ENCODE results near the gene SPG11.
"Not testable (repeated sequence)": the region's sequence is repeated elsewhere in the genome, so short reads cannot be mapped to it uniquely, and the experiment has no call there.

SPG11 gene

DNA sequence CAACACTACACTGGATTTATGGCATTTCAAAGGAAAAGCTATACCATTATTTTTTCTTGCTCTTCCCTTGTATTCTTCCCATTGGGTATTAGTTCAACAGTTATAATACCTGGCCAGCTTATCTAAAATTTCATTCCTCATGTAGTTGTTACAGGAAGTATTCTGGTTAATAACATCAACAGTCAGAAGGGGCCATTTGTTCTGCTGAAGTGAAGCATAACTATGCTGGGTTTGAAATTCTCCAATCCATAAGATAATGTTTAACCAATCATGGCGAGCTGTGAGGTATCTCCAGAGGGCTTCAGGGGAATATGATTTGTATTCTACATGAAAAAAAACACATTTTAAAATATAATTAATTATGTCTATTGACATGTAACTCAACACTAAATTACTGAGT is 43.4 kb downstream of the SPG11 start:
- DNase-seq = no peak

DNA sequence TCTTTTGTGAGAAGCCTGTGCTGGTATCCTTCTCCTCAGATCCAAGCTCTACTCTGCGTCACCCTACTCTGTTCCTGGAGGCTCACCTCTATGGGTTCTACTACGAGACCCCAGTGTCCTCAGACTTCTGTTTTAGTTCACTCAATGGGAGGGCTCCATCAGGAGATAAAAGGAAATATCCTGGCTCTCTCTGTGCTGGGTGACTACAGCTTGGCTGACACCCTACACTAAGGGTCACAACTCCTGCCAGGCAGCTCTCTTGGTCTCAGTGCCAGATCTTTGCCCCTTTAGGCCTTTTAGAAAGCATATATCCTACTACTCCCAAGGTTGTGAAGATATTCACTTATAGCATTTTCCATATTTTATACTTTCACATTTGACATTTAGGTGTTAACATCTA is 46.5 kb downstream of the SPG11 start:
- DNase-seq = no peak

DNA sequence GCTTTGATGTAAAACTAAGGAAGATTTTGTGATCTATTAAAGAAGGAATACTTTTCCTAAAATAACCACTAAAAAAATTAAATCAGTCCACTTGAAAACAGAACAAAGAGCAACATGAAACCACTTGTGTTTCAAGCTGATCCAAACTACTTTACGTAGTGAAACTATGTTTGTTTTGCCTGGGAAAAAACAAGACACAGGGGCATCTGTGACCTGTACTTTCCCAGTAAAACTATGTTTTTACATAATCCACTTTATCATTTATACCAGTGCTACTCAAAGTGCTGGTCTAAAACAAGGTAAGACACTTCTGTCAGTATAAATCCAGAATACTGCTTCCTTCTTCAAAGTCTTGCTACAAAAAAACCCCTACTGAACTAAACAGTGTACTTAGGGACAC is 56.7 kb downstream of the SPG11 start:
- DNase-seq = no peak

DNA sequence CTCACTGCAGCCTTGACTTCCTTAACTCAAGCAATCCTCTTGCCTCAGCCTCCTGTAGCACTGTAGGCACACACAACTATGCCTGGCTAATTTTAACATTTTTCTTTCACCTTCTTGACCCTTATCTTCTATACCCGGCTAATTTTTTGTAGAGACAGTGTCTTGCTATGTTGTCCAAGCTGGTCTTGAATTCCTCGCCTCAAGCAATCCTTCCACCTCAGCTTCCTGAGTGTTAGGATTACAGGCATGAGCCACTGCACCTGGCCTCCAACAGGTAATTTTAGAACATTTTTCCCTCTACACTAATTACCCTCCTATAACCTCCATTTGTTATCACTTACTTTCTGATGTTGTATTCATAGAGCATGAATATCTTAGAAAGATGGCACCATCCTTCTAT is 60.3 kb downstream of the SPG11 start:
- no peak for DNase-seq

DNA sequence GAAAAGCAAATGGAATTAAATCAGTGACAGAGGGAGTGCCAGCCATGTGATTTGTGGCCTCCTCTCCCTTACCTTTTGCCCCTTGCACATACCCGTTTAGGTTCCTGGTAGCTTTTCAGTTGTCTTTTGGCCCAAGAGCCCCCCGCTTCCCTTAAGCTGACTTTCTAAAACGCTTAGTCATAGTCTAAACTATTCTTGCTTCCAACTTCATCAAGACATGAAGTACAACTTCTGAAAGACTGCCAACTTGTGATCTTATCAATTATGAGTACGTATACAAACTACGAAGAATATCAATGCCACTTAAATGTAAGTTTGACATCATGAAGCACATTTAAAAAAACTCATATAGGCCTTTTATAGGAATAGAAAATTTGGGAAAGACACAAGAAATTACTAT is 64.6 kb downstream of the SPG11 start:
- no peak for DNase-seq

DNA sequence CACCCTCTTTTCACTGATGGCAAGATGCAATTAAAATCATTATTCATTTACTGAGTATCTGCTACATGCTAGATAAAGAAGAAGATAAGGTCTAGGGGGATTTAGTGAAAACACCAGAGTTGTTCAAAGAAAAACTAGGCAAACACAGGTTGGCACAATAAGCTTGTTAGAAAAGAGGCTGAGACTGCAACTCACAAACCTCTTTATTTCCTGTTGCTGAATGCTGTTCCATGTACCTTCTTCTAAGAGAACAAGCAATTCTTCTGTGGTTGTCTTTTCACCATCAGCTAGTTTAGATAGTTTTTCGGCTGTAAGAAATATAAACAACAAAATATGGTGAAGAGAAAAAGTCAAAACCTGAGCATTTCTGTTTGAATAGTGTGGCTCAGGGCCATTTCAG is 65.4 kb downstream of the SPG11 start:
- DNase-seq = no peak

DNA sequence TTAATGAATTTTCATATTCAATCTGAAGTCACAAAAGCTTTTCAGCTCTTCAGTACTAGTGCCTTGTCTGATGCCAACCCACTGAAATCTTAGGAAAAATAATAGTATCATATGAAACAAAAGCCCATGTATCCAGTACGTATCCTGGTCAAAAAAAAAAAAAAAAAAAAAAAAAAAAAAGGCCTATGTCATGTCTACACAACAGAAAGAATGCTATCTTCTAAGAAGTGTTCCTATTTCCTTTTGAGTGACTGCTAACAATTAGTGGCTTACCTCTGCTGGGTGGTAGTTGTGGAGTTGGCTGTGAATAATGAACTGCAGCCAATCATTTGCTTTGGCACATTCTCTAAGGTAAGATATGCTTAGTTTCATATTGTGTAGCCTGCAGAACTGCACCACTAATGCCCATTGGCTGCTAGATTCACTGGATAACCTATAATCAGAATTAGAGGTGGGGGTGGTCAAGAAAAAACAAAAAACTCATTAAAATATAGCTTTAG is 66.9 kb downstream of the SPG11 start:
- DNase-seq = no peak

DNA sequence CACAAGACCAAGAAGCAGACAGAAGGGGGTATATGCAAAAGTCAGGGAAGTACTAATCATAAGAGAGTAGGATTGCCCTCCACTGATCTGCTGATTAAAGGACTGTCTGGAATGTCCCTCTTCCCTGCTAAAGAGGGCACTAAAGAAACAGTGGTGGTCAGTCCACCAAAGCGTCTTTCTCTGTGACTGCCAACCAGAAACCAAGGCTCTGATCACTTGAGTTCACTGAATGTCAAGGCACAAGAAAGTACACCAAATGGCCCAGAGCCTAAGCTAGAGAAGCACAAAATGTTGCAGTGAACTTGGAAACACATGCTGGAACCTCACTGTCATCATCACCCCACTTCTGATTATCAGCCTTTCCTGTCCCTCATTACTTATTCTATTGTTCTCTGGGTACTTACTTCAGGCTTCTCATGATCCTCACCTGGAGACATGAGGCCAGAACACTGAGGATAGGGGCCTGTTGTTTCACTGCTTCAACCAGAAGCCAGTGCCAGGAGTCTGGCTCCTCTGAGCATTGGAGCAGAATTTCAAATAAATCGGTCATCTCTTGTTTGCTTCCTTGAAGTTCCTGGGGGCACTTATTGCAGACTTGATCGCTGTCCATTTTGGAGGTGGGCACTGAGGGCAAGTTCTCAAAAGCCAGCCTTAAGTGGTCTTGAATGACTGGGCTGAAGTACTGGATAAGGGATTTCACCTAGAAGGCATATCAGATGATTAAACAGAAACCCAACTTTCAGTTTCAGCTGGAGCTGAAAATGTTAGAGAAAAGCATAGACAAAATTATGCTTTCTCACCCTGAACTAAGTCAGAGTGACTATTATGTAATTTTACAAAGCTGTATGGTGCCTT is 67.6 kb downstream of the SPG11 start:
- no peak for DNase-seq

DNA sequence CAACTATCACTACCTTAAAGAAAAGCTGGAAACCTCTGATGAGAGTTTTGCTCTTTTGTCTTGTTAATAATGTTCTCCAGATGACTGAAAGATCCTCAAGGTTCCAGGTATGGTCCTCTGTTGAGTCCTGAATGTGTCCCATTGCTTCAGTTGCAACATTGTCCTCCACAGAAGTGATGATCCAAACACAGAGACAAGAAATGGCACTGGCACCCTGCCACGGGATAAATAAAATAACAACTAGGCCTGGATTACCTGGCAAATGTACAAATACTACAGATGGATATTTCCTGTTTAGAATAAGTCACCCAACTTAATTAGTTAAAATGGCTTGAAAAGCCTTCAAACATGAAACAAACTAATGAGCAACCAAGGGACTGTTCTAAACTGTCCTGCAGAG is 68.2 kb downstream of the SPG11 start:
- no peak for DNase-seq

DNA sequence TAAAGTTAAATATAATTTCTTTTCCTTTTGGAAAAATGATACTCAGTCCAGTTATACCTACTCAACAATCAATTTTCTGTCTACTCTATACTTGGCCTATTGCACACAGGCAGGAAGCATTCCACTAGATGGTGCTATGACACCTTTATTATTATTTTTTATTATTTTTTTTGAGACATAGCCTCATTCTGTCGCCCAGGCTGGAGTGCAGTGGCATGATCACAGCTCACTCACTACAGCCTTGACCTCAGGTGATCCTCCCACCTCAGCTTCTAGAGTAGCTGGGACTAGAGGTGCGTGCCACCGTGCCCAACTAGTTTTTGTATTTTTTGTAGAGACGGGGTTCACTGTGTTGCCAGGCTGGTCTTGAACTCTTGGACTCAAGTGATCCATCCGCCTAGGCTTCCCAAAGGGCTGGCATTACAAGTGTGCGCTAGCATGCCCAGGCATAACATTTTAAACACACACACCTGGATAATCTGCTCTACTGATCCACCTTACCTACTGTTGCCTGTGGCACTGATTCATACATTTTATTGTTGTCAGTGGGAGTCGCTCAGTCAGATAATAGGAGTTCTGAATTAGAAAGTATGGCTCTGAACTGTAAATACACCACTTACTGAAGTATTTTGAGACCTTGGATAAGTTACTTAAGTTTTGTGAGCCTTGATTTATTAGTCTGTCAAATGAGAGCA is 70.3 kb downstream of the SPG11 start:
- no peak for DNase-seq

DNA sequence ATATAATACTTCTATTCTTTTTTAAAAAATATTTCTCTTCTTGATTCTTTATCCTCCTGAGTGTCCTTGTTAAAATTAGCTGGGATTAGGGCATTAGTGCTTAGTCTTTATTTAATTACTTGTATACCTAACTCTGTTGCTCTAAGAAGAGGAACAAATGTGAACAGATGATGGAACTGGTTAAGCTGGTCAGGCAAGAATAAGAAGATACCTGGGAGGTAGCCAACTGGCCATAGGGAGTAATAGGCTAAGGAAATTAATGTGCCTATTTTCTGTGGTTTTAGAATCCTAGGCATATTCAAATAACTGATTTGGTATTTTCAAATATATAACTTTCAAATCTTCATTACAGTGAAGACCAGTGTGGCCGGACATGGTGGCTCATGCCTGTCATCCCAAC is 72.1 kb downstream of the SPG11 start:
- no peak for DNase-seq

DNA sequence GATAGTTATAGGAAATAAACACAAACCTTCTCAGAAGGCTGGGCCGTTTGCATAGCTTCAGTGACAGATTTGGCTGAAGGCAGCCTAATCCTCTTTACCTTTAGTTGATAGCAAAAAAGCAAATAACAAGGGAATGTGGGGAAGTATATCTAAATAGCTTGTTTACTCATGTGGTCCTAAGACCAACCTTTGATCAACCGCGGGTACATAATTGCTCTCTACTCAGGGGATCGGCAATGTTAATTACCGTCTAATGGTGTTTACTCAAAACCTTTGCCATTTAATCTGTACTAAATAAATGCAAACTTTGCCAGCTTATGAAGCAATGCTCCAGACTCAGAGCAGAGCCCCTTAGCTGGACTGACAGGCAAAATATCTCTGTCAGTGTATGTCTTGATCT is 74.9 kb downstream of the SPG11 start:
- DNase-seq = no peak

DNA sequence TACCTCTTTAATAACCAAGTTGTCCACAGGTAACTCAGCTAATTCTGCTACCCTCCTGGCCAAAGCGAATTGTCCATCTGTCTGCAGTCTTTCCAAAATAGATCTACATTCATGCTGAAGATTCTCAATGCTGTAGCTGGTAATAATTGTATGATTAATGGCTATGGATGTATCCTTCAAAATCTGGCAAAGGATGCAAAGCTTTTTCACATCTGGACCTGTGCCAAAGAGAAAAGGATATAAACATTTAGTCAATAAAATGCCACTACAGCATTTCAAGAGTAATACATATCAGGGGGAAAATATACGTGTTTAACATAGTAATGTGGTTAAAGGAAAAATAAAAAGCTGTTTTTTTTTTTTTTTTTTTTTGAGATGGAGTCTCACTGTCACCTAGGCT is 77.8 kb downstream of the SPG11 start:
- DNase-seq = no peak

DNA sequence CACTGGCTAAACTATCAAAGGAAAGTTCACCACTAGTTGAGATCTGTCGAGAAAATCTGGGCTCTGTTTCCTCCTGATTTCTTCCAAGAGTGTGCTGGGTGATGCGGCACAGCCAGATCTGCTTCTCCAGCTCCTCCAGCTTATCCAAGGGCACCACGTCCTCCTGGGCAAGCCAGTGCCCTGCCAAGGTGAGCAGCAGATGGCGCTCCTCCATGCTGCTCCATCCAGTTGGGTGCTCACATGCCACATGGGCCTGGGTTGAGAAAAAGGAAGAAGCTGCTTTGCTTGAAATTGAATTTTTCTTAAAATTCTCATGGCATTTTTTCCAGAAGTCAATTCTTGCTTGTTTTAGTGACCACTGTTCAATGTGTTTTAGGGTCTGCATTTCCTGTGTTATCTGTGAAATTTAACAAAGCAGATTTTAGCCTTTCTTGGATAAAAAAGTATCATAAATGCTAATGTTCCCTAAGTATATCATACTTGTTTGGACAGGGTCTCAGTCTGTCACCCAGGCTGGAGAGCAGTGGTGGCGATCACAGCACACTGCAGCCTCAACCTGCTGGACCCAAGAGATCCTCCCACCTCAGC is 79.2 kb downstream of the SPG11 start:
- DNase-seq = peak; percentile 66

DNA sequence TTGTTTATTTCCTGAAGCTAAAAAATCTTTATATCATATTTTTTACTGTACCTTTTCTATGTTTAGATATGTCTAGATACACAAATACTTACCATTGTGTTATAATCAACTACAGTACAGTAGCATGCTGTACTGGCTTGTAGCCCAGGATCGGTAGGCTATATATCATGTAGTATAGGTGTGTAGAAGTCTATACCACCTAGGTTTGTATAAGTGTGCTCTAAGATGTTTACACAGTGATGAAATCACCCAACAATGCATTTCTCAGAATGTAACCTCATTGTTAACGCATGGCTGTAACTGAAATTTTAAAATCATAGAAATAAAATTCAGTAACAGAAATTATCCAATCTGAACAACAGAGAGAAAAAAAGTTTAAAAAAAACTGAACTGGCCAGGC is 83.4 kb downstream of the SPG11 start:
- no peak for DNase-seq

DNA sequence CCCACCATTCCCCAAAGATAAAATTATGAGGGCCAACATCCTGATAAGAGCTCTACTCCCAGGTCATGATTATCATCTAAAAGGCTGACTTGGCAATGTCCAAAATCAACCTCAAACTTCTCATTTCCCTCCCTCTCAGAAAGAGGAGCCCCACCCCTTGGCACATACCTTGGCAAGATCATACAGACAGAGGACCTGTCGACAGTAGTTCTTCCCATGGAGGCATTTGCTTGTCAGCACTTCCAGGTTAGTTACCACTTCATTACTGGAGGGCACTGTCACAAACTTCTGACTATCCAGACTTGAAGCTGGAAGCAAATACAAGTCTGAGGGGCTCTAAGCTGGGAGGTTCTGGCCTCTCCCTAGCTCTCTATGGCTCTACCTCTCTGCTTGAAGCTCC is 88.7 kb downstream of the SPG11 start:
- DNase-seq = no peak

DNA sequence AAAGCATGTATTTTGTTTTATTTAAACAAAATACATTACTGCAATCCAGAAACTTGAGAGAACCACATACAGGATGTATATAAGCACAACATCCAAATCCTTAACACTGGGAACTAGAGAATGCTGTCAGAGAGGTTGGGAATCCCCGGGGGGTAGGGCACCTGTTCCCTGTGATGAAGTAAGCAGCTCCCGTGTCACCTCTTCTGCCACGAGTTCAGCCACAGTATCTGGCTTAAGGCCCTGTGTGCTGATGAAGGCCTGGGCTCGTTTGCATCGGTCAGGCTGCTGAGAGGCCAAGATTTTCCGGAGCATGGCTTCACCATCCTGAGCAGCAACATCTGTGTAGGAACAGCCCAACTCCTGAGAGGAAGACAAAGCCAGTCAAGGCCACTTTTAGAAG is 90.1 kb downstream of the SPG11 start:
- DNase-seq = no peak

DNA sequence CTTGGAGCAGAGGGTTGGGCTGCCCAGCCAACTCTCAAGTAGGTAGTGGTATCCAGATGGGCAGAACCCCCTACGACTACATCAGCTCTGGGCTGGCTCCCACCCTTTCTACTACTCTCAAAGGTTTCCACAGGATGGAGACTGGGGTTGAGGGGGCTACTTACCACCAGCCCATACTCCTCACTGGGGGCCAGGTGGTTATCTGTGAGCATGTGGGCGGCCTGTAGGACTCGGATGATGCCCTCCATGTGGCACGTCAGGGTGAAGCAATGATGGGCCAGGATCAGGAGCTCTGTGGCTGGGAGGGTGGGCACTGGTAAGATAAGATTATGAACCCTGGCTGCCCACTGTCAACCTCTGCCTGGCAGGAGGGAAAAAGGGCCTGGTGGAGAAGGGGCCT is 93.1 kb downstream of the SPG11 start:
- DNase-seq = no peak

DNA sequence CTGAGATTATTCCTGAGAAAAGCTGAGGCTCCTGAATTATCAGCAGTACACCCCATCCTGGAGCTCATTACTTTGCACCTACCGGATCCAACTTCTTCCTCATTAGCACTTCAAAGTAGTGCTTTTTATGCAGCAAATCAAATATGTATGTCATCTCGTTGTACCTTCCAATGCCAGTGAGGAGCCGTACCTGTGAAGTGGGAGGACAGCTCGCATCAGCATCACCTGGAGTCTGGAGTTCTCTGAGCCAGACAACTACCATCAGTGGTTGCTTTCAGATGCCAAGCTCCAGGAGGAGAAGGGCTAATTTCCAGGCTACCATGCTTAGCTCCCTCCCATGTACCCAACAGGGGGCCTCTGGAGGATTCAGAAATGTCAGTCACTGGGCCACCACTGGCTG is 94.1 kb downstream of the SPG11 start:
- no peak for DNase-seq

DNA sequence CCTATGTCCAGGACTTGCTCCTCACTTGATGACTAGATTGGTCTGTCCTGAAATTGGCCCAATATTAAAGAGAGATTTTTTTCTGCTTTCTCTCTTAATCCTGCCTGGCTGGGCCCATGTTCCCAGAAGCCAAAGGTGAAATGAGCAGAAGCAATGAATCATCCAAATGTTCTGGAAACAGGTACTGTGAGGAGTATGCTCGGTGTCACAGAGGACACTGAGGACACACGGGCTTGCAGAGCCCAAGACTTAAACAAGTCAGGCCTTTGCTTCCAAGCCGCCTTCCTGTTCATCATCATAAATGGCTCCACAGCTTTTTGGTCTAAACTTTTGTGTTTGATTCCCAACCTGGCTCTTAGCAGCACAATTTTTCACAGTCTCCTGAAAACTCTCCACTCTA is 95.1 kb downstream of the SPG11 start:
- no peak for DNase-seq

DNA sequence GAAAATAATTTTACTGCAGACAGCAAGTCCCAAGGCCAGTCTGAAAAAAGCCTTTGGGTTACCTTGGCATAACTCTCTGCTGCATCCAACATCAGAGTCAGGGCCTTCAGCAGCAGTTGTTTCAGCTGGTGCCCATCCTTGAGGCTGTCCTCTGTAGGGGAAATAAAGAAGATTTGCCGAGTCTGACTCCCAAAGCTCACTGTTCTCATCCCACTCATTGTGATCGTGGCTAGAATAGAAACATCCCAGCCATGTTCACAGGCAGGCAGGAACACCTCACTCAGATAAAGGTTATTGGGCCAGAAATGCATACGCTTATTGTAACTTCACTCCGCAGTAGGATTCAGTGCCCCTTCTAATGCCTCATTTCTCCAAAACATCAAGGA is 97.3 kb downstream of the SPG11 start:
- DNase-seq = no peak

DNA sequence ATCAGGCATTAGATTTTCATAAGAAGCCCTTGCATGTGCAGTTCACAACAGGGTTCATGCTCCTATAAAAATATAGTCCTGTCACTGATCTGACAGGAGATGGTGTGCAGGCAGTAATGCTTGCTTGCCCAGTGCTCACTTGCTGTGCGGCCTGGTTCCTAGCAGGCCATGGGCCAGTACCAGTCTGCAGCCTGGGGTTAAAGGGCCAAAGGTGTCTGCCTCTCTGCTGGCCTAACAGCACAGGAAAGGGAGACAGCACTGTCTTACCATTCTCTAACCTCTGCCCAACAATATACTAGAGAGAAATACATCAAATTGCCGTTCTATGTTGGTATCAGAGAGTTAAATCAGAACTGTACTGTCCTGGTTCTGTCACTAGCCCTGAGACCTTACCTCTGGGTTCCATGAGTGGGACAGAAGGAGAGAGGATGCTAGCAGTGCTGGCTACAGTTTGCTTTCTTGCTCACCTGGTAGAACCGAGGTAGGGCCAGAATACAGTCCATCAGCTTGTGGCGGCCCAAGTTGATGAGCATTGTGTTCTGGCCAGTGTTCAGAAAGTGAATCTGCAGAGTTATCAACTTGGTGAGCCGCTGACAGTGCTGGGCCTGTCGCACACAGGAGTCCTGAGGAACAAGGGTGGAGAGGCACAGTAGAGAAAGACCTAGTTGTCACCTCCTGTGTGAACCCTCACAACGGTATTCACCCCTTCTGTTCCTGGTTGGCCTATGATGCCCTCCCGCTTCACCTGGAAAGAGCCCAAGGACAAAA is 97.9 kb downstream of the SPG11 start:
- no peak for DNase-seq

DNA sequence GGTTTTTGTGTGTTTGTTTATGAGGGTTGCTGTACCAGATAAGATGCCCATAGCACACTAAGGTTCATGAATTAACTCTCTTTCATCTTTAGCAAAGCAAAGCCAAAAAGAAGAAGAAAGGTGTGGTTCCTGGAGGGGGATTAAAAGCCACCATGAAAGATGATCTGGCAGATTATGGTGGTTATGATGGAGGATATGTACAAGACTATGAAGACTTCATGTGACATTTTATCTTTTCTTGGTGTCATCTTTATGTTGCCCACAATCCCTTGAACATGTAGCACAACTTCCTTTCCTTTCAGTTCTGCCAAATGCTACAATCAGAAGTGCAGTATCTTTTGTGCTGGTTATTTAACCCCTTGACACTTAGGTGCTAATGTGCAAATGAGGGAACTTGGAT is 102.5 kb downstream of the SPG11 start:
- DNase-seq = not testable (repeated sequence)

Measured in activated naive CD4-positive, alpha-beta T cell treated with Interleukin-2 at 50 U/mL for 16 hours (primary cell).